CD4-positive, CD25-positive, alpha-beta regulatory T cell (primary cell): Measurements from ENCODE around the gene SLC17A9. TPM values are rescaled to one million over a fixed set of nuclear protein-coding genes. Genes with fewer than 3 reads are reported as not detected.
A peak's percentile ranks its signal among the peaks of the same experiment; 100 is the strongest.

Experiments
- ATAC-seq, 2 donors: fragments of 150-1000 bp; cut with Tn5 transposase; one replicate each; pipeline ENCODE4 v1.10.0; 2021; ENCODE audit warnings: low read depth in 2 of 2, moderate number of reproducible peaks in 2 of 2, moderate library complexity in 1 of 2
- DNase-seq, 3 donors: peaks; one replicate each; pipeline versions ENCODE4 v3.0.0 to v3.0.0-alpha.2; 2012 to 2022; ENCODE audit warnings: mixed read lengths in 1 of 3
- H3K27ac ChIP-seq: one replicate; pipeline ENCODE4 v1.7.0; 2013; ENCODE audit warnings: mild to moderate bottlenecking, low read length; ENCODE audit not compliant: insufficient read depth, poor library complexity, severe bottlenecking
- H3K27me3 ChIP-seq: one replicate; pipeline ENCODE4 v1.7.0; 2013; ENCODE audit warnings: low read length; ENCODE audit not compliant: control insufficient read depth, insufficient read depth
- H3K36me3 ChIP-seq: one replicate; pipeline ENCODE4 v1.7.0; 2013; ENCODE audit warnings: mild to moderate bottlenecking, low read length, moderate library complexity; ENCODE audit not compliant: control insufficient read depth, insufficient read depth
- H3K4me1 ChIP-seq: 2 replicates; pipeline ENCODE4 v1.7.0; 2013; ENCODE audit warnings: mild to moderate bottlenecking, low read length; ENCODE audit not compliant: insufficient read depth, control insufficient read depth, poor library complexity, severe bottlenecking
- H3K4me3 ChIP-seq: one replicate; pipeline ENCODE4 v1.7.0; 2013; ENCODE audit warnings: low read depth, mild to moderate bottlenecking, low read length, moderate library complexity
- H3K9me3 ChIP-seq, 2 experiments: 1 replicate in 1 of 2; 2 replicates in 1 of 2; pipeline ENCODE4 v1.7.0; 2013; ENCODE audit warnings: low read length in 2 of 2, mild to moderate bottlenecking in 1 of 2, moderate library complexity in 1 of 2; ENCODE audit not compliant: control insufficient read depth in 2 of 2
- H3K27ac Mint-ChIP-seq, 3 donors: one replicate each; pipeline ENCODE4 v1.8.0; 2020 to 2022; ENCODE audit warnings: mild to moderate bottlenecking in 3 of 3, mixed read lengths in 3 of 3, moderate library complexity in 2 of 3
- H3K27me3 Mint-ChIP-seq: one replicate; pipeline ENCODE4 v1.8.0; 2022; ENCODE audit warnings: mild to moderate bottlenecking, mixed read lengths
- H3K36me3 Mint-ChIP-seq: one replicate; pipeline ENCODE4 v1.8.0; 2020; ENCODE audit warnings: mixed read lengths
- H3K4me1 Mint-ChIP-seq, 4 donors: one replicate each; pipeline ENCODE4 v1.8.0; 2020 to 2022; ENCODE audit warnings: mixed read lengths in 4 of 4, mild to moderate bottlenecking in 1 of 4
- H3K4me3 Mint-ChIP-seq, 4 donors: one replicate each; pipeline ENCODE4 v1.8.0; 2020 to 2022; ENCODE audit warnings: mild to moderate bottlenecking in 4 of 4, mixed read lengths in 4 of 4, moderate library complexity in 3 of 4
- H3K9me3 Mint-ChIP-seq, 7 donors: one replicate each; pipeline ENCODE4 v1.8.0; 2020 to 2022; ENCODE audit warnings: mixed read lengths in 7 of 7, mild to moderate bottlenecking in 3 of 7, moderate library complexity in 2 of 7
- polyA plus RNA-seq, 4 donors: library from polyadenylated mRNA; unstranded; fragments of 300-500 nt; fragmentation: Illumina TruSeq; gene quantifications; one replicate each; pipeline ENCODE4 v1.2.3, GENCODE V29; 2021
- total RNA-seq: library from RNA; stranded (reverse); gene quantifications from one replicate; pipeline ENCODE4 v1.2.3, GENCODE V29; 2022

The SLC17A9 gene
- total and polyA plus RNA-seq, 5 donors from 2014 or later = 0.06 to 4.1 (median 0.33) TPM; not detected in 1

- H3K27me3 Mint-ChIP-seq = peaks cover 53% of the 10 kb centered on the region
- Histone ChIP-seq H3K27ac (no peak overlapping the region), H3K4me1 (no peaks in the 10 kb centered on the region), H3K4me3 (no peak overlapping the region), H3K36me3 (no peaks in the 10 kb centered on the region), H3K9me3 (peaks cover 16 to 17% of the 10 kb centered on the region in 2 experiments), H3K27me3 (peaks cover 15% of the 10 kb centered on the region)
- peaks cover 4% of the 10 kb centered on the region for H3K36me3 Mint-ChIP-seq
- ATAC-seq = no peak
- H3K4me1 Mint-ChIP-seq = peaks cover 0 to 6% (median 1%) of the 10 kb centered on the region in 4 donors
- peaks cover 0 to 19% (median 2%) of the 10 kb centered on the region in 7 donors for H3K9me3 Mint-ChIP-seq
- H3K4me3 Mint-ChIP-seq = no peak overlapping the region
- DNase-seq = no peak
- no peak overlapping the region for H3K27ac Mint-ChIP-seq
Measured at GRCh38 chr20:63015662-63016361, 63.3 kb downstream of the SLC17A9 start.

GRCh38 chr20:63016514-63017075, 64.1 kb downstream of the SLC17A9 start:
- Histone ChIP-seq H3K27me3 (peaks cover 14% of the 10 kb centered on the region), H3K9me3 (peaks cover 16 to 17% of the 10 kb centered on the region in 2 experiments), H3K36me3 (no peaks in the 10 kb centered on the region), H3K27ac (no peak overlapping the region), H3K4me3 (no peak overlapping the region), H3K4me1 (no peaks in the 10 kb centered on the region)
- Mint-ChIP-seq H3K4me1 (no peaks in the 10 kb centered on the region), H3K27me3 (peaks cover 45% of the 10 kb centered on the region), H3K4me3 (peak overlapping the region in 1 of 4 donors; percentile 39), H3K27ac (no peak overlapping the region), H3K36me3 (peaks cover 4% of the 10 kb centered on the region), H3K9me3 (peaks cover 0 to 19% (median 2%) of the 10 kb centered on the region in 7 donors)
- ATAC-seq = no peak
- no peak for DNase-seq

DNA sequence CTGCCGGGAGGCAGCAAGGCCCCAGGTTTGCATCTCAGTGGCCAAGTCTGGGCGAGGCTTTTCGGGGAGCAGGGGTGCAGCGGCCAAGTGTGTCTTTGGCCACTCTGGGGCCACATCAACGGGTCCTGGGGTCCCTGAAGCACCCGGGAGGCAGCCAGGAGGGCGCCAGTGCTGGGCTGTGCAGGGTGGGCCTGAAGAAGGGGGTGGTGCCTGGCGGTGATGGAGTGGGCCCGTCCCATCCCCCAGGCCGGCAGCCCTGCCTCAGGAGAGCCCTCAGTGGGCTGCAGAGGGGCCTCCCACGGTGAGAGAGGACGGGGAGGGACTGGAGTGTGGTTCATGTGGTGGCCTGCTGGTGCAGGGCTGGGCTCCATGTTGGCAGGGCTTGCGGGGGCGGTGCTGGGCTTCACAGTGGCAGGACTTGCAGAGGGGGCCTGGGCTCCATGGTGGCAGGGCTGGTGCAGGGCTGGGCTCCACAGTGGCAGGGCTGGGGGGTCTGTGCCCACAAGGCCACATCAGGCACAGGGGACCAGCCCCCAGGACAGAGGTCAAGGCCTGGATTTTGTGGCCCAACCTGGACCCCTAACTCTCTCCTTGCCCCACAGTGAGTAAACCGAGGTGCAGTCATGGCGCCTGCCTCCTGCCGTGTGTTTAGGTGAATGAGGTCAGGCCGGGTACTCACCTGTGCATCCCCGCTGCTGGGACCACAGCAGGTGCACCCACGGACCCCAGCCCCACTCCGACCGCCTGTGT, 64.7 kb downstream of the SLC17A9 start:
- DNase-seq (no peak), ATAC-seq (no peak)
- Histone ChIP-seq H3K9me3 (peaks cover 16 to 17% of the 10 kb centered on the region in 2 experiments), H3K4me1 (no peaks in the 10 kb centered on the region), H3K27ac (no peak overlapping the region), H3K36me3 (no peaks in the 10 kb centered on the region), H3K27me3 (peaks cover 9% of the 10 kb centered on the region), H3K4me3 (no peak overlapping the region)
- no peak overlapping the region for H3K4me3 Mint-ChIP-seq
- H3K4me1 Mint-ChIP-seq = no peaks in the 10 kb centered on the region
- no peak overlapping the region for H3K27ac Mint-ChIP-seq
- H3K27me3 Mint-ChIP-seq = peaks cover 39% of the 10 kb centered on the region
- H3K9me3 Mint-ChIP-seq = peaks cover 0 to 19% (median 2%) of the 10 kb centered on the region in 7 donors
- H3K36me3 Mint-ChIP-seq = peaks cover 4% of the 10 kb centered on the region

GRCh38 chr20:63017826-63018411, 65.4 kb downstream of the SLC17A9 start:
- no peak for ATAC-seq
- H3K27ac ChIP-seq = no peak overlapping the region
- DNase-seq = no peak
- H3K36me3 ChIP-seq = no peaks in the 10 kb centered on the region
- Mint-ChIP-seq H3K4me1 (no peaks in the 10 kb centered on the region), H3K9me3 (peaks cover 0 to 15% (median 2%) of the 10 kb centered on the region in 7 donors), H3K27me3 (peaks cover 32% of the 10 kb centered on the region), H3K27ac (no peak overlapping the region), H3K4me3 (no peak overlapping the region), H3K36me3 (peaks cover 4% of the 10 kb centered on the region)
- H3K4me3 ChIP-seq = no peak overlapping the region
- H3K9me3 ChIP-seq = peaks cover 13% of the 10 kb centered on the region in 2 experiments
- no peaks in the 10 kb centered on the region for H3K4me1 ChIP-seq
- H3K27me3 ChIP-seq = peaks cover 9% of the 10 kb centered on the region

Other genes starting within 250 kb of the SLC17A9 start
- gene NTSR1, start 243.9 kb upstream of the SLC17A9 start, total RNA-seq = 0.37 TPM
- gene NTSR1, start 243.9 kb upstream of the SLC17A9 start, polyA plus RNA-seq = under 1 TPM in 1 of 4 donors, not detected in 3; 0.11 TPM
- gene MRGBP, start 156.2 kb upstream of the SLC17A9 start, total RNA-seq = 7.0 TPM
- gene MRGBP, start 156.2 kb upstream of the SLC17A9 start, polyA plus RNA-seq = 10 to 100 TPM in 2 of 4 donors, 1 to 10 TPM in 2; 7.9 to 11.5 (median 10.0) TPM
- 61.1 TPM for gene OGFR, start 147.9 kb upstream of the SLC17A9 start, total RNA-seq
- 10 to 100 TPM; 41.5 to 46.9 (median 42.0) TPM for gene OGFR, start 147.9 kb upstream of the SLC17A9 start, polyA plus RNA-seq
- gene COL9A3, start 135.7 kb upstream of the SLC17A9 start, total RNA-seq = not detected
- not detected for gene COL9A3, start 135.7 kb upstream of the SLC17A9 start, polyA plus RNA-seq
- 3.8 TPM for gene TCFL5, start 90.9 kb upstream of the SLC17A9 start, total RNA-seq
- gene TCFL5, start 90.9 kb upstream of the SLC17A9 start, polyA plus RNA-seq = 1 to 10 TPM in 2 of 4 donors, under 1 TPM in 2; 0.53 to 1.2 (median 1.1) TPM
- gene DIDO1, start 26.2 kb upstream of the SLC17A9 start, total RNA-seq = 80.8 TPM
- gene DIDO1, start 26.2 kb upstream of the SLC17A9 start, polyA plus RNA-seq = 10 to 100 TPM; 30.9 to 47.8 (median 38.2) TPM
- 31.9 TPM for gene GID8, start 14.6 kb upstream of the SLC17A9 start, total RNA-seq
- gene GID8, start 14.6 kb upstream of the SLC17A9 start, polyA plus RNA-seq = 10 to 100 TPM; 15.5 to 19.9 (median 17.0) TPM
- gene BHLHE23, start 54.3 kb downstream of the SLC17A9 start, total RNA-seq = not detected
- gene BHLHE23, start 54.3 kb downstream of the SLC17A9 start, polyA plus RNA-seq = not detected